GM13976 (cell line): ENCODE measurements around the gene CUL4A.

ENCODE experiments used
- DNase-seq: peaks from one replicate; pipeline ENCODE4 v3.0.0; 2012; ENCODE audit warnings: low spot score
- CTCF ChIP-seq: IDR thresholded peaks from 2 replicates; pipeline ENCODE4 v1.5.1; 2012; ENCODE audit warnings: borderline replicate concordance, mild to moderate bottlenecking; ENCODE audit not compliant: insufficient read depth; ENCODE audit errors: extremely low read depth, missing control alignments, control extremely low read depth
- in situ Hi-C: fragments of 300-500 bp; cut with MboI; formaldehyde crosslinking; loops from one replicate; pipeline ENCODE4 v1.12.0; 2022; ENCODE audit warnings: low sequenced_read_pairs, mixed read lengths, inconsistent platforms; ENCODE audit not compliant: unreplicated experiment

CUL4A gene

GRCh38 chr13:113283904-113284303 lies 74.5 kb downstream of the CUL4A start:
- DNase-seq: no peak
- TF ChIP-seq CTCF: no peak
- in situ Hi-C loops: no loop called here

- TF ChIP-seq CTCF: no peak
- DNase-seq: no peak
- in situ Hi-C loops: no loop called here
Measured at GRCh38 chr13:113288880-113289279, 79.5 kb downstream of the CUL4A start.

- no peak for DNase-seq
- no peak for TF ChIP-seq CTCF
- in situ Hi-C loops: no loop called here
Measured at GRCh38 chr13:113291129-113291528, 81.7 kb downstream of the CUL4A start.

- in situ Hi-C loops: no loop called here
- TF ChIP-seq CTCF: no peak
- no peak for DNase-seq
Measured at GRCh38 chr13:113292021-113292862, 82.8 kb downstream of the CUL4A start.

GRCh38 chr13:113293686-113294085 lies 84.3 kb downstream of the CUL4A start:
- no peak for DNase-seq
- no peak for TF ChIP-seq CTCF
- in situ Hi-C loops: no loop called here

GRCh38 chr13:113295776-113296175 lies 86.4 kb downstream of the CUL4A start:
- DNase-seq: no peak
- no peak for TF ChIP-seq CTCF
- in situ Hi-C loops: no loop called here
